GM19452 (cell line): ENCODE data around the gene PAQR5.

Experiments used
- ATAC-seq: cut with Tn5 transposase; IDR thresholded peaks from one replicate; pipeline ENCODE4 v1.9.1; 2021; ENCODE audit not compliant: unreplicated experiment

PAQR5 gene

GRCh38 chr15:69456208-69457166, 157.8 kb downstream of the PAQR5 start:
- no peak for ATAC-seq
